Adrenal gland (tissue), 12 donors: ENCODE measurements around the gene AKT3. TPM values are rescaled to one million over a fixed set of nuclear protein-coding genes. Genes with fewer than 3 reads are reported as not detected.

Source experiments
- DNase-seq, 7 donors: peaks; one replicate each; pipeline ENCODE4 v3.0.0-alpha.2; 2019 to 2020
- H3K27ac ChIP-seq, 5 donors: fragments of 200-600 bp; sonication (generic) in 4 of 5; 1 replicate in 3 of 5; 2 replicates in 2 of 5; pipeline versions ENCODE4 v1.5.1 to v1.8.0; 2016 to 2020; ENCODE audit warnings: mild to moderate bottlenecking in 1 of 5
- H3K27me3 ChIP-seq: fragments of 200-600 bp; 2 replicates; pipeline ENCODE4 v1.8.0; 2021
- H3K36me3 ChIP-seq, 2 donors: fragments of 200-600 bp; replicated peaks in 1 of 2; 1 replicate in 1 of 2; 2 replicates in 1 of 2; pipeline versions ENCODE4 v1.5.1 to v1.8.0; 2018 to 2022
- H3K4me1 ChIP-seq, 2 donors: fragments of 200-600 bp; replicated peaks in 1 of 2; 1 replicate in 1 of 2; 2 replicates in 1 of 2; pipeline versions ENCODE4 v1.5.1 to v1.8.0; 2018 to 2021
- H3K4me3 ChIP-seq, 4 donors: fragments of 200-600 bp; sonication (generic) in 3 of 4; one replicate each; pipeline ENCODE4 v1.5.1; 2016 to 2018
- H3K9me3 ChIP-seq, 3 donors: fragments of 200-600 bp; sonication (generic) in 1 of 3; replicated peaks in 1 of 3; 1 replicate in 2 of 3; 2 replicates in 1 of 3; pipeline versions ENCODE4 v1.5.1 to v1.8.0; 2016 to 2021
- CTCF ChIP-seq, 6 experiments: fragments of 450-650 bp in 4 of 6; fragments of 200-600 bp in 2 of 6; sonication (generic) in 1 of 6; IDR thresholded peaks; 1 replicate in 5 of 6; 2 replicates in 1 of 6; pipeline versions ENCODE4 v1.5.1 to v1.8.0; 2016 to 2021; ENCODE audit warnings: antibody characterized with exemption in 6 of 6, mild to moderate bottlenecking in 2 of 6, moderate library complexity in 1 of 6
- POLR2A ChIP-seq, 2 donors: fragments of 450-650 bp; IDR thresholded peaks; one replicate each; pipeline ENCODE4 v1.6.1; 2017; ENCODE audit warnings: antibody characterized with exemption in 2 of 2, mild to moderate bottlenecking in 2 of 2, moderate library complexity in 1 of 2
- WGBS, 4 donors: extraction: QIAGEN DNeasy Blood & Tissue Kit in 2 of 4; methylation state at CpG; one replicate each; pipeline versions ENCODE4 v1.1.5 to v1.1.7; 2013 to 2017; 5-methylcytosine and 5-hydroxymethylcytosine counted together
- intact Hi-C, 2 donors: fragments of 100-400 bp; cut with DNase I; formaldehyde crosslinking; loops; one replicate each; pipeline versions ENCODE4 v1.14.1 to v1.15.0; 2022 to 2023
- polyA plus RNA-seq, 3 donors: library from polyadenylated mRNA; stranded (reverse); fragments of 200-250 nt in 2 of 3; fragments of 350-450 nt in 1 of 3; fragmentation: Illumina TruSeq in 1 of 3; extraction: RNeasy Lipid Tissue Mini Kit (QIAGEN cat#74804) in 1 of 3; gene quantifications; one replicate each; pipeline ENCODE4 v1.2.3, GENCODE V29; 2013 to 2014
- total RNA-seq, 9 donors: library from RNA; depleted of rRNA in 4 of 9; stranded (reverse); fragments of >200 nt in 4 of 9; fragments of 120-200 nt in 1 of 9; fragmentation: NEBNext Ultra II Directional in 1 of 9; extraction: Animal tissue kit (Norgen Biotek cat#: 25700) in 1 of 9; gene quantifications; one replicate each; pipeline versions ENCODE4 v1.1.0 to v1.2.4, GENCODE V29; 2013 to 2023
- donor health status: healthy with polysubstance abuse.
- donor health status: Bipolar disorder and iron deficiency.
- donor health status: DM: yes; HTN: yes; CAD: no.
- donor health status: DM: no; HTN: no; CAD: no.
- donor health status: DM: no; HTN: no; CAD: no.
- donor health status: DM: yes; HTN: yes; CAD: no.

Gene AKT3
- total and polyA plus RNA-seq, 12 donors = 11.4 to 82.3 (median 32.4) TPM

- Histone ChIP-seq H3K4me3 (no peak overlapping the region), H3K9me3 (no peaks in the 10 kb centered on the region), H3K27me3 (no peaks in the 10 kb centered on the region), H3K27ac (no peak overlapping the region), H3K36me3 (no peaks in the 10 kb centered on the region), H3K4me1 (no peaks in the 10 kb centered on the region)
- no peak for DNase-seq
- WGBS, 4 donors = 87 to 100% (median 98%) methylated on average over 1 of the region's 1 CpG
- intact Hi-C loops = no loop called here
- TF ChIP-seq POLR2A (IDR thresholded peaks at IDR 0.05) (no peak), CTCF (IDR thresholded peaks at IDR 0.05) (no peak)
Measured at GRCh38 chr1:243462929-243463697, 386.9 kb downstream of the AKT3 start.

GRCh38 chr1:243461700-243462099, 388.3 kb downstream of the AKT3 start:
- WGBS, 4 donors = 93 to 98% (median 97%) methylated on average over 4 of the region's 4 CpGs
- H3K36me3 ChIP-seq = no peaks in the 10 kb centered on the region
- no peak for TF ChIP-seq CTCF (IDR thresholded peaks at IDR 0.05)
- no peak for TF ChIP-seq POLR2A (IDR thresholded peaks at IDR 0.05)
- H3K4me3 ChIP-seq = no peak overlapping the region
- no peaks in the 10 kb centered on the region for H3K9me3 ChIP-seq
- H3K4me1 ChIP-seq = no peaks in the 10 kb centered on the region
- intact Hi-C loops = no loop called here
- no peaks in the 10 kb centered on the region for H3K27me3 ChIP-seq
- no peak for DNase-seq
- H3K27ac ChIP-seq = no peak overlapping the region

GRCh38 chr1:243459059-243459458, 391.0 kb downstream of the AKT3 start:
- TF ChIP-seq CTCF (IDR thresholded peaks at IDR 0.05) = no peak
- TF ChIP-seq POLR2A (IDR thresholded peaks at IDR 0.05) = no peak
- DNase-seq = no peak
- 72 to 82% (median 74%) methylated on average over 3 of the region's 3 CpGs for WGBS, 4 donors
- Histone ChIP-seq H3K4me1 (no peaks in the 10 kb centered on the region), H3K4me3 (no peak overlapping the region), H3K9me3 (no peaks in the 10 kb centered on the region), H3K27ac (no peak overlapping the region), H3K36me3 (no peaks in the 10 kb centered on the region), H3K27me3 (no peaks in the 10 kb centered on the region)
- intact Hi-C loops = no loop called here

DNA sequence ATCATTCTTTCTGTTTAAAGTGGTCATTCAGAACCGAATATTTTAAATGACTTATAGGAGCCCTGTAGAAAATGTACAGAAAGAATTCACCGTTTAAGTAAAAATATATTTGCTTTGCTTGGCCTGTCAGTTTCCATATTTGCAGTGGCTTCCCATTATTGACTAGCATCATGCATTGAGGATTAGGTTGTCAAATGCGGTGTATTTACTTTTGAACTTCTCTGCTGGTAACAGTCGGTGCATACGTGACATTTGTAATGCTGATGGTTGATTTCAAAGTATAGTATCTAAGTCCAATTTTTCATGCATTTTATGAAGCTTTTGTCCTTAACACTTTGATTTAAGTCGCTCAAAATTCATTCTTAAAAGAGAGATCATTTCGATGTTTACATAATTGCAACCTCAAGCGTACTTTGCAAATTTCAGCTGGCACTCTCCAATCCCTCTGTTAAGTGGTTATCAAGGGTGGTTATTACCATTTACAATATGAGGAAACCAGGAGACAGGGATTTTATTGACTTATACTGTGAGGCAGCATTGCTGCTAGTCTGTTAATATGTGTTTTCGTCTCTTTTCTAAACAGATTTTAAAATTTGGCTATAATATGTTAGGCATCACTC, 392.6 kb downstream of the AKT3 start:
- intact Hi-C loops = no loop called here
- no peaks in the 10 kb centered on the region for H3K4me1 ChIP-seq
- no peaks in the 10 kb centered on the region for H3K27me3 ChIP-seq
- DNase-seq = no peak
- WGBS, 4 donors = 95 to 98% (median 97%) methylated on average over 9 of the region's 9 CpGs
- H3K36me3 ChIP-seq = no peaks in the 10 kb centered on the region
- TF ChIP-seq POLR2A (IDR thresholded peaks at IDR 0.05) (no peak), CTCF (IDR thresholded peaks at IDR 0.05) (no peak)
- H3K4me3 ChIP-seq = no peak overlapping the region
- H3K27ac ChIP-seq = no peak overlapping the region
- H3K9me3 ChIP-seq = no peaks in the 10 kb centered on the region
